Thoracic aorta (tissue), 2 donors: ENCODE measurements around the gene GPR149. TPM values are rescaled to one million over a fixed set of nuclear protein-coding genes. Genes with fewer than 3 reads are reported as not detected.
"Not testable (repeated sequence)": the region's sequence is repeated elsewhere in the genome, so short reads cannot be mapped to it uniquely, and the experiment has no call there.

ENCODE experiments used
- ATAC-seq: fragments of 150-250 bp; one replicate; pipeline ENCODE4 v1.8.0; 2017; ENCODE audit warnings: low read depth; ENCODE audit not compliant: insufficient number of reproducible peaks, low FRiP score
- DNase-seq: peaks from one replicate; pipeline ENCODE4 v3.0.0-alpha.2; 2020; ENCODE audit warnings: low spot score
- H3K27ac ChIP-seq, 2 donors: fragments of 200-600 bp; sonication (generic); 1 replicate in 1 of 2; 2 replicates in 1 of 2; pipeline ENCODE4 v1.5.1; 2016; ENCODE audit warnings: mild to moderate bottlenecking in 2 of 2, moderate library complexity in 2 of 2
- H3K27me3 ChIP-seq: fragments of 200-600 bp; sonication (generic); replicated peaks from 2 replicates; pipeline ENCODE4 v1.6.0; 2016; ENCODE audit warnings: mild to moderate bottlenecking; ENCODE audit not compliant: insufficient read depth
- H3K36me3 ChIP-seq: fragments of 200-600 bp; sonication (generic); one replicate; pipeline ENCODE4 v1.5.1; 2016
- H3K4me1 ChIP-seq, 2 donors: fragments of 200-600 bp; sonication (generic); 1 replicate in 1 of 2; 2 replicates in 1 of 2; pipeline versions ENCODE4 v1.5.1 to v1.6.0; 2016; ENCODE audit warnings: low read depth in 2 of 2, mild to moderate bottlenecking in 1 of 2; ENCODE audit not compliant: control insufficient read depth in 1 of 2
- H3K4me3 ChIP-seq: fragments of 200-600 bp; sonication (generic); 2 replicates; pipeline ENCODE4 v1.5.1; 2016; ENCODE audit warnings: mild to moderate bottlenecking
- H3K9me3 ChIP-seq: fragments of 200-600 bp; sonication (generic); 2 replicates; pipeline ENCODE4 v1.5.1; 2016
- total RNA-seq, 2 donors: library from RNA; depleted of rRNA; stranded (reverse); fragments of >200 nt; gene quantifications; one replicate each; pipeline versions ENCODE4 v1.1.0 to v1.2.3, GENCODE V29; 2016
- TF ChIP-seq, protein P1 (sequence below): fragments of 200-600 bp; sonication (generic); IDR thresholded peaks from one replicate; pipeline ENCODE4 v1.5.1; 2019; ENCODE audit warnings: antibody characterized with exemption

GPR149 gene, protein sequence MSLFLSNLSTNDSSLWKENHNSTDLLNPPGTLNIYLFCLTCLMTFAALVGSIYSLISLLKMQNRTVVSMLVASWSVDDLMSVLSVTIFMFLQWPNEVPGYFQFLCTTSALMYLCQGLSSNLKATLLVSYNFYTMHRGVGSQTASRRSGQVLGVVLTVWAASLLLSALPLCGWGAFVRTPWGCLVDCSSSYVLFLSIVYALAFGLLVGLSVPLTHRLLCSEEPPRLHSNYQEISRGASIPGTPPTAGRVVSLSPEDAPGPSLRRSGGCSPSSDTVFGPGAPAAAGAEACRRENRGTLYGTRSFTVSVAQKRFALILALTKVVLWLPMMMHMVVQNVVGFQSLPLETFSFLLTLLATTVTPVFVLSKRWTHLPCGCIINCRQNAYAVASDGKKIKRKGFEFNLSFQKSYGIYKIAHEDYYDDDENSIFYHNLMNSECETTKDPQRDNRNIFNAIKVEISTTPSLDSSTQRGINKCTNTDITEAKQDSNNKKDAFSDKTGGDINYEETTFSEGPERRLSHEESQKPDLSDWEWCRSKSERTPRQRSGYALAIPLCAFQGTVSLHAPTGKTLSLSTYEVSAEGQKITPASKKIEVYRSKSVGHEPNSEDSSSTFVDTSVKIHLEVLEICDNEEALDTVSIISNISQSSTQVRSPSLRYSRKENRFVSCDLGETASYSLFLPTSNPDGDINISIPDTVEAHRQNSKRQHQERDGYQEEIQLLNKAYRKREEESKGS
- not detected for total RNA-seq

GRCh38 chr3:154430014-154430413, at the start of gene GPR149:
TSS of gene GPR149 (minus strand) at chr3:154430190. CDS start at chr3:154429615, 575 bp downstream.
- no peaks in the 10 kb centered on the region for H3K36me3 ChIP-seq

GRCh38 chr3:154473769-154474168, 43.8 kb upstream of the GPR149 start:
- Histone ChIP-seq H3K27me3 (no peaks in the 10 kb centered on the region), H3K36me3 (no peaks in the 10 kb centered on the region), H3K9me3 (peaks cover 7% of the 10 kb centered on the region), H3K4me3 (no peak overlapping the region), H3K4me1 (no peaks in the 10 kb centered on the region), H3K27ac (no peak overlapping the region)
- TF ChIP-seq, protein P1, sequence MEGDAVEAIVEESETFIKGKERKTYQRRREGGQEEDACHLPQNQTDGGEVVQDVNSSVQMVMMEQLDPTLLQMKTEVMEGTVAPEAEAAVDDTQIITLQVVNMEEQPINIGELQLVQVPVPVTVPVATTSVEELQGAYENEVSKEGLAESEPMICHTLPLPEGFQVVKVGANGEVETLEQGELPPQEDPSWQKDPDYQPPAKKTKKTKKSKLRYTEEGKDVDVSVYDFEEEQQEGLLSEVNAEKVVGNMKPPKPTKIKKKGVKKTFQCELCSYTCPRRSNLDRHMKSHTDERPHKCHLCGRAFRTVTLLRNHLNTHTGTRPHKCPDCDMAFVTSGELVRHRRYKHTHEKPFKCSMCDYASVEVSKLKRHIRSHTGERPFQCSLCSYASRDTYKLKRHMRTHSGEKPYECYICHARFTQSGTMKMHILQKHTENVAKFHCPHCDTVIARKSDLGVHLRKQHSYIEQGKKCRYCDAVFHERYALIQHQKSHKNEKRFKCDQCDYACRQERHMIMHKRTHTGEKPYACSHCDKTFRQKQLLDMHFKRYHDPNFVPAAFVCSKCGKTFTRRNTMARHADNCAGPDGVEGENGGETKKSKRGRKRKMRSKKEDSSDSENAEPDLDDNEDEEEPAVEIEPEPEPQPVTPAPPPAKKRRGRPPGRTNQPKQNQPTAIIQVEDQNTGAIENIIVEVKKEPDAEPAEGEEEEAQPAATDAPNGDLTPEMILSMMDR: no peak
- no peak for DNase-seq
- no peak for ATAC-seq

More at GRCh38 chr3:154430014-154430413, at the start of gene GPR149:
- TF ChIP-seq, protein P1: no peak
- ATAC-seq (no peak), DNase-seq (no peak)
- Histone ChIP-seq H3K27ac (no peak within 1 kb of the TSS), H3K4me1 (peaks cover 0 to 6% of the 10 kb centered on the region in 2 donors), H3K9me3 (no peaks in the 10 kb centered on the region), H3K4me3 (no peak within 1 kb of the TSS), H3K27me3 (no peaks in the 10 kb centered on the region)

GRCh38 chr3:154469585-154469984, 39.6 kb upstream of the GPR149 start:
- Histone ChIP-seq H3K27me3 (no peaks in the 10 kb centered on the region), H3K4me1 (no peaks in the 10 kb centered on the region), H3K9me3 (peaks cover 7% of the 10 kb centered on the region), H3K27ac (no peak overlapping the region), H3K36me3 (no peaks in the 10 kb centered on the region), H3K4me3 (no peak overlapping the region)
- TF ChIP-seq, protein P1: no peak
- ATAC-seq (no peak), DNase-seq (no peak)

DNA sequence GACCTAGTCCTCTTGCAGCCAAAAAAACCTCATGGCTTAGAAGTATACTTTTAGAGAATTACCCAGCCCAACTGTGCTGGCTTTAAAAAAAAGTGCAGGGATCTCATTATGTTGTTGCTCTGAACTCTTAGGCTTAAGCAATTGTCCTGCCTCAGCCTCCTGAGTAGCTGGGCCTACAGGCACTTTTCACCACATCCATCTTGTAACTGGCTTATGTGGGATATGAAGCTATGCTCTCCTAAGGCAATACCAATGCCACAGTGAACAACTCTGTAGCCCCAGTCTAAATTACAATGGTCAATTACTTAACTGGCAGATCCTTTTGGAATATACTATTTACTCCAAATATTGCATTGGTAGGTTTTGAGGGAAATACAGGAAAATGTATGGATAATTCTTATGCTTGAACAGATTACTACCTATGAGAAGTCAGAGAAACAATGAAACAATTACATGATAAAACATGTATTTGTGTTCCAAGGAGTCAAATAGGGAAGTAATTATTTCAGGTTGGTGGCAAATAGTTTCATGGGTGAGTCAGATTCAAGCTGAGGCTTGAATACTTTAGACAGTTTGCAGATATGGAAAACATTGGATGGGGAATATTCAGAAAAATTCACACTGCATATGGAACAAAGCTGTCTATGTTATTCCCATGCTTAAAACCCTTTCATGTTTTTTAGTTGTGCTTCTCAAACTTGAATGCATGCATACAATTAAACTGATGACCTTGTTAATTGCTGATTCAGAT, 34.6 kb upstream of the GPR149 start:
- Histone ChIP-seq H3K4me3 (no peak overlapping the region), H3K9me3 (no peaks in the 10 kb centered on the region), H3K36me3 (no peaks in the 10 kb centered on the region), H3K27me3 (no peaks in the 10 kb centered on the region), H3K27ac (no peak overlapping the region), H3K4me1 (no peaks in the 10 kb centered on the region)
- TF ChIP-seq, protein P1: no peak
- ATAC-seq (no peak), DNase-seq (no peak)

- H3K4me1 ChIP-seq: no peaks in the 10 kb centered on the region
- no peaks in the 10 kb centered on the region for H3K9me3 ChIP-seq
- DNase-seq (no peak), ATAC-seq (no peak)
- H3K36me3 ChIP-seq: no peaks in the 10 kb centered on the region
- no peak overlapping the region for H3K27ac ChIP-seq
- no peak overlapping the region for H3K4me3 ChIP-seq
- TF ChIP-seq, protein P1: no peak
- H3K27me3 ChIP-seq: no peaks in the 10 kb centered on the region
Measured at GRCh38 chr3:154458560-154458959, 28.6 kb upstream of the GPR149 start.

GRCh38 chr3:154439081-154439480, 9.1 kb upstream of the GPR149 start:
- H3K27ac ChIP-seq, H3K9me3 ChIP-seq, H3K27me3 ChIP-seq, H3K36me3 ChIP-seq, ATAC-seq, DNase-seq, H3K4me3 ChIP-seq, H3K4me1 ChIP-seq: not testable (repeated sequence)
